ENCODE measurements around the gene MPC1L.
A peak's percentile ranks its signal among the peaks of the same experiment; 100 is the strongest.
"Not testable (repeated sequence)": the region's sequence is repeated elsewhere in the genome, so short reads cannot be mapped to it uniquely, and the experiment has no call there.

The MPC1L gene

GRCh38 chrX:40623139-40623536 is at the start of gene MPC1L:
Gene MPC1L (plus strand): TSS chrX:40623428. CDS start chrX:40623566, 138 bp downstream.
- no peak for FAIRE-seq
- TF ChIP-seq CTCF (IDR thresholded peaks at IDR 0.05; ENCODE audit: insufficient read depth, missing control alignments), result no peak
- DNase-seq (ENCODE audit: insufficient read length, low spot score), result no peak

GRCh38 chrX:40573763-40574162 is 49.5 kb upstream of the MPC1L start:
- TF ChIP-seq CTCF (IDR thresholded peaks at IDR 0.05; ENCODE audit: insufficient read depth, missing control alignments), result peak; percentile 55
- DNase-seq (ENCODE audit: insufficient read length, low spot score) (no peak), FAIRE-seq (no peak)

- FAIRE-seq; DNase-seq (ENCODE audit: insufficient read length, low spot score): not testable (repeated sequence)
These were observed 47.8 kb upstream of the MPC1L start for GRCh38 chrX:40575411-40575810.

- TF ChIP-seq CTCF (IDR thresholded peaks at IDR 0.05; ENCODE audit: insufficient read depth, missing control alignments), result no peak
- FAIRE-seq (no peak), DNase-seq (ENCODE audit: insufficient read length, low spot score) (no peak)
These were observed 46.9 kb upstream of the MPC1L start for GRCh38 chrX:40576291-40576690.

GRCh38 chrX:40578039-40578695 is 45.1 kb upstream of the MPC1L start:
- no peak for TF ChIP-seq CTCF (IDR thresholded peaks at IDR 0.05; ENCODE audit: insufficient read depth, missing control alignments)
- FAIRE-seq (no peak), DNase-seq (ENCODE audit: insufficient read length, low spot score) (no peak)

- DNase-seq (ENCODE audit: insufficient read length, low spot score) (no peak), FAIRE-seq (no peak)
- no peak for TF ChIP-seq CTCF (IDR thresholded peaks at IDR 0.05; ENCODE audit: insufficient read depth, missing control alignments)
These were observed 44.1 kb upstream of the MPC1L start for GRCh38 chrX:40579141-40579540.

GRCh38 chrX:40579900-40580536 is 43.2 kb upstream of the MPC1L start:
- TF ChIP-seq CTCF (IDR thresholded peaks at IDR 0.05; ENCODE audit: insufficient read depth, missing control alignments), result no peak
- DNase-seq (ENCODE audit: insufficient read length, low spot score) (no peak), FAIRE-seq (no peak)

All from D721Med (cell line).